Activated naive CD4-positive, alpha-beta T cell treated with anti-CD3 and anti-CD28 coated beads for 36 hours (primary cell): ENCODE measurements around the gene GSK3A. TPM values are rescaled to one million over a fixed set of nuclear protein-coding genes. Genes with fewer than 3 reads are reported as not detected.
"Not testable (repeated sequence)": the region's sequence is repeated elsewhere in the genome, so short reads cannot be mapped to it uniquely, and the experiment has no call there.

Source experiments
- CTCF ChIA-PET: fragments of 350-600 bp; sonication (Branson Sonifier 250); formaldehyde crosslinking; loops from one replicate; lab custom pipeline; 2021; ENCODE audit warnings: antibody characterized with exemption; lab: Charles Lee
- DNase-seq: peaks from one replicate; pipeline ENCODE4 v3.0.0-alpha.2; 2020
- H3K27ac Mint-ChIP-seq: one replicate; pipeline ENCODE4 v1.8.0; 2021; ENCODE audit warnings: mild to moderate bottlenecking, mixed read lengths
- H3K27me3 Mint-ChIP-seq: one replicate; pipeline ENCODE4 v1.8.0; 2021; ENCODE audit warnings: low read depth, mixed read lengths
- H3K36me3 Mint-ChIP-seq: one replicate; pipeline ENCODE4 v1.8.0; 2021; ENCODE audit warnings: low read depth, mixed read lengths
- H3K4me1 Mint-ChIP-seq: one replicate; pipeline ENCODE4 v1.8.0; 2021; ENCODE audit warnings: low read depth, mixed read lengths
- H3K4me3 Mint-ChIP-seq: one replicate; pipeline ENCODE4 v1.8.0; 2021; ENCODE audit warnings: mild to moderate bottlenecking, moderate library complexity, mixed read lengths
- H3K9me3 Mint-ChIP-seq: one replicate; pipeline ENCODE4 v1.8.0; 2021; ENCODE audit warnings: mixed read lengths
- intact Hi-C: fragments of 100-400 bp; cut with micrococcal nuclease; formaldehyde crosslinking; loops from one replicate; pipeline ENCODE4 v1.15.1; 2023
- total RNA-seq, 2 experiments: library from RNA; stranded (reverse); gene quantifications; one replicate each; pipeline ENCODE4 v1.2.3, GENCODE V29; 2021

Gene GSK3A
- total RNA-seq, 2 experiments from 2014 or later: 31.1 to 33.8 TPM

DNA sequence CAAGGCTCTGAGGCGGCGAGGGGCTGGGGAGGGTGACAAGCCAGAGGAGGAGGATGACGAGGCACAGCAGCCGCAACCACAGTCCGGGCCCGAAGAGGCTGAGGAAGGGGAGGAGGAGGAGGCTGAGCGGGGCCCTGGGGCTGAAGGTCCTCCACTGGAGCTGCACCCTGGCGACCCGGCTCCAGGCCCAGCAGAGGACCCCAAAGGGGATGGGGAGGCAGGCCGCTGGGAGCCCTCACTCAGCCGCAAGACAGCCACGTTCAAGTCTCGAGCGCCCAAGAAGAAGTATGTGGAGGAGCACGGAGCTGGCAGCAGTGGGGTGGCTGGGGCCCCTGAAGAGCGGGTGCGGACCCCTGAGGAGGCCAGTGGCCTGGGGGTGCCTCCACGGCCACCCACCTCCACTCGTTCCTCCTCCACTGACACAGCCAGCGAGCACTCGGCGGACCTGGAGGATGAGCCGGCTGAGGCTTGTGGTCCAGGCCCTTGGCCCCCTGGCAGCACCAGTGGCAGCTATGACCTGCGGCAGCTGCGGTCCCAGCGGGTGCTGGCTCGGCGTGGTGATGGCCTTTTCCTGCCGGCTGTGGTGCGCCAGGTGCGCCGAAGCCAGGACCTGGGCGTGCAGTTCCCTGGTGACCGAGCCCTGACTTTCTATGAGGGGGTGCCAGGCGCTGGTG lies 29.6 kb upstream of the GSK3A start:
- H3K27ac Mint-ChIP-seq: peak overlapping the region; percentile 99
- no peak overlapping the region for H3K4me3 Mint-ChIP-seq
- peaks cover 14% of the 10 kb centered on the region for H3K36me3 Mint-ChIP-seq
- CTCF ChIA-PET: interaction anchor here (1.1 to 2.6 kb wide), 2 partner anchors 7 to 21 kb away, joined by 3 to 27 read pairs; no protein-coding TSS in a partner anchor
- H3K9me3 Mint-ChIP-seq: no peaks in the 10 kb centered on the region
- intact Hi-C loops: no loop called here
- no peak for DNase-seq
- peaks cover 52% of the 10 kb centered on the region for H3K4me1 Mint-ChIP-seq
- H3K27me3 Mint-ChIP-seq: no peaks in the 10 kb centered on the region

DNA sequence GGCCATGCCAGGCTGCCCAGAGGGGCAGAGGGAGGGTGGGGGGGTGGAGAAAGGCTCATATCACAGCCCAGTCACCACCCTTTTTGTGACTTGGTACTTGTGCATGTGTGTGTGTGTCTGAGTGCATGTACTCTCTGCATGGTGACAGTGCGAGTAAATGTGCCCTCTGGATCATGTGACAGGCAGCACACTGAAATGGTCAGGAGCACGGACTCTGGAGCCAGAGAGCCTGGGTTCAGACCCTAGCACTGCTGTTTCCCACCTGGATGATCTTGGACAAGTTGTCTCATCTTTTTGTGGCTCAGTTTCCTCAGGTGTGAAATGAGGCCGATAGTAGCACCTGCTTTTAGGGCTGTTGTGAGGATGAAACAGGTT lies 28.6 kb upstream of the GSK3A start:
- Mint-ChIP-seq H3K4me1 (peaks cover 42% of the 10 kb centered on the region), H3K36me3 (peaks cover 13% of the 10 kb centered on the region), H3K27ac (peak overlapping the region; percentile 99), H3K27me3 (no peaks in the 10 kb centered on the region), H3K9me3 (no peaks in the 10 kb centered on the region), H3K4me3 (no peak overlapping the region)
- intact Hi-C loops: no loop called here
- CTCF ChIA-PET: interaction anchor here (1.1 to 2.6 kb wide), 4 partner anchors 8 to 162 kb away, joined by 3 to 27 read pairs (median 6); partner anchors contain the start of gene GSK3A
- no peak for DNase-seq

DNA sequence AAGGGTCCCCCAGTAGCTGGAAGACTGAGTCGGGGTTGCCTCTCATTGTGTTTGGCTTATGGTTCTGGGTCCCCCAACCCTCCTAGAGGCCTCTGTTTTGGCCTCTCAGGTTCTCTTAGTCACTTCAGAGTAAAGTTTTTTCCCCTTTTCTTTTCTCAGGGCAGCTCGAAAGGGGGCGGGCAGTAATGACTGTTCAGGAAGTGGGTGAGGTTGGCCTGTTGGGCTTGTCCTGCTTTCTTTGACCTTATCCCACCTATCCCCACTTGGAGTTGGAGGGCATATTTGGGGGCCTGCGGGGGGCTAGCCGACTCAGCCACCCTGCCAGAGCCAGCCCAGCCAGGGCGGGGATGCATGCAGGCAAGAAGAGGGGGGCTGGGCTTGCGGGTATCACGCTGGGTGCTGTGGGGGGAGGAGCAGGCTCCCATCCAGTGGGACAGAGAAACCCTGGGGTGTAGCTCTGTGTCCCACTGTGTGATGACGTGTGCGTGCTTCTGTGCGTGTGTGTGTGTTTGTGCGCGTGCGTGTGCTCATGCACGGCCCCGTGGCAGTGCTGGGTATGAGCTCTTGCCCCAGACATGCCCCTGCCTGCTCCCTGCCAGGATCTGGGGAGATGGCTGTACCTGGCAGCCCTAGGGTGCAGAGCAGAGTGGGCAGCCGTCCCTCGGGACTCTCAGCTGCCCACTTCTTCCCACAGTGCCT lies 28.1 kb upstream of the GSK3A start:
- peak overlapping the region; percentile 99 for H3K27ac Mint-ChIP-seq
- no peaks in the 10 kb centered on the region for H3K27me3 Mint-ChIP-seq

DNA sequence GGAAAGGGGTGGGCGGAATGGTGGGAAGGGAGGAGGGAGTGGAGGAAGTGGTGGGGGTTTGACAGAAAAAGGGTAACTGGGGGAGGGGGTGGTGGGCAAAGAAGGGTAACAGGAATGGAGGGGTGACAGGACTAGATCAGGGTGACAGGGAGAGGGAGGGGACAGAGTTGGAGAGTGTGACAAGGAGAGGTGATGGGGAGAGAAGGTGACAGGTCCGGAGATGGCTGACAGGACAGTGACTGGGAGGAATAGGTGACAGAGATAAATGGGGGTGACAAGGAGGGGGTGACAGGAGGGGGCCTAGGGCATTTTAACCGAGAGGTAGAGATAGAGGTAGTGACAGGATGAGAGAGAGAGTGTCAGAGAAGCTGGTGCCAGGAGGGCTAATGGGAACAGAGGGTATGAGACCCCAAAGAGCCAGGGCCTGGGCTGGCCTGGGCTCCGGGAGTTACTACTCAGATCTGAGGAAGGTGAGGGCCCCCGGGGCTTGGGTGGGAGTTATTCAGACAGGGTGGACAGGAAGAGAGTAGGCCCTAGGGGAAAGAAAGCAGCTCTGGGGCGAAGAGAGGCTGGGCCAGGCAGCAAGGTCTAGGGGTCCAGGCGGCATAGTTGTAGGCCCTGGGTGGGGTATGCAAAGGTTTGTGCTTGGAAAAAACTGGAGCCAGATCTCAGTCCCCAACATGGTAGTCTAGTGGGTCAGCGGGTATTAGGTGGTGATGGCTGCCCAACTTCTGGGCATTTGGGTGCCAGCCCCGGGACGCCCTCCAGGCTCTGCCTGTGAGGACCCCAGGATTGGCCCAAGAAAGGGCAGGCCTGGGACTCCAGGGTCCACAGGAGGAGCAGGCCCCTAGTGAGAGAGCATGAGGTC lies 27.3 kb upstream of the GSK3A start:
- Mint-ChIP-seq H3K4me3 (no peak overlapping the region), H3K27me3 (no peaks in the 10 kb centered on the region)
- intact Hi-C loops: no loop called here

More for the DNA sequence above, 28.1 kb upstream of the GSK3A start:
- intact Hi-C loops: no loop called here
- DNase-seq: peak; percentile 80
- CTCF ChIA-PET: interaction anchor here (1.1 to 2.6 kb wide), 4 partner anchors 9 to 162 kb away, joined by 3 to 27 read pairs (median 6); partner anchors contain the start of gene GSK3A
- peaks cover 12% of the 10 kb centered on the region for H3K36me3 Mint-ChIP-seq
- H3K4me1 Mint-ChIP-seq: peaks cover 38% of the 10 kb centered on the region
- H3K4me3 Mint-ChIP-seq: no peak overlapping the region
- H3K9me3 Mint-ChIP-seq: no peaks in the 10 kb centered on the region

DNA sequence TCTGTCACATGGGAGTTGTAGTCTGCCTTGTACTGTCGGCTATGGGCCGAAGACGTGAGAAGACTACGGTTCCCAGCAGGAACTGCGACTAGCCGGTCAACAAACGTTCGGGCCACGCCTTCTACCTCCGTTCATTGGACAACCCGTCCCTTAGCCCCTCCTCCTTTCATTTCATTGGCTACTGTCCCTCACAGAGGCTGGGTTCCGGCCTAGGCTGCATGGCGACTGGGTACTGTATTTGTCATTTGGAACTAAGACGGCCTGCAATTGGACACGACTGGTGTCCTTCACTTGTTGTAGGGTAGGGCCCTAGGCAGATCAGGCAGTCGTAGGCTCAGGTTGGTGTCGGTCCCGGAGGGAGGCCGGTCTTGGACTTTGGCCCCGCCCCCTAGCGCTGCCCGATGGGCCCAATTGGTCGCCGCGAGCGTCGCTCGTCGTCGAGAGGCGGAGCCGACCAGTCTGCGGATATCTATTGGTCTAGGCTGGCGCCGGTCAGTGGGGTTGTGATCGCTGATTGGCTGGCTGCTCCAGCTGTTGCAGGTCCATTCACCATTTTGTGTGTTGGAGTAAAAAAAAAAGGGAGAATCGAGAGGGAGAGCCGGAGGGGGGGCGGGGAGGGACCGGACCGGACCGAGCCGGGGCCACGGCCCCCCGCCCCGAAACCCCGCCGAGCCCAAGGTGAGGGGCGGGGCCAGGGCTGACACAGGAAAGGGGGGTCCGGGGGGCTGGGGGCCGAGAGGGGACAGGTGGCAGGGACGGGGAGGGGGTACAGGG lies 26.5 kb upstream of the GSK3A start, which contains the start of gene CIC:
CIC (plus strand) TSS at position 549 of the 774 bp plus-strand sequence. CDS start 2,532 bp downstream, outside the sequence.
- Mint-ChIP-seq H3K27ac (peak within 1 kb of the TSS; percentile 99), H3K4me3 (no peak within 1 kb of the TSS), H3K27me3 (no peaks in the 10 kb centered on the region), H3K4me1 (peaks cover 30% of the 10 kb centered on the region), H3K9me3 (no peaks in the 10 kb centered on the region), H3K36me3 (peaks cover 10% of the 10 kb centered on the region)
- peak; percentile 100 for DNase-seq
- CTCF ChIA-PET: interaction anchor here (2.6 kb wide), 1 partner anchor 10 kb away, joined by 27 read pairs; no protein-coding TSS in a partner anchor
- intact Hi-C loops: loop anchor here (1.0 kb wide), 10 partner anchors 14 to 410 kb away; partner anchors contain the start of genes DEDD2, ERF, MEGF8 and PAFAH1B3

More for the DNA sequence above, 27.3 kb upstream of the GSK3A start:
- CTCF ChIA-PET: interaction anchor here (1.4 to 2.6 kb wide), 3 partner anchors 10 to 161 kb away, joined by 4 to 27 read pairs (median 7); partner anchors contain the start of gene GSK3A
- H3K36me3 Mint-ChIP-seq: peaks cover 10% of the 10 kb centered on the region
- peaks cover 32% of the 10 kb centered on the region for H3K4me1 Mint-ChIP-seq
- H3K27ac Mint-ChIP-seq: peak overlapping the region; percentile 99
- no peaks in the 10 kb centered on the region for H3K9me3 Mint-ChIP-seq
- peak; percentile 40 for DNase-seq

DNA sequence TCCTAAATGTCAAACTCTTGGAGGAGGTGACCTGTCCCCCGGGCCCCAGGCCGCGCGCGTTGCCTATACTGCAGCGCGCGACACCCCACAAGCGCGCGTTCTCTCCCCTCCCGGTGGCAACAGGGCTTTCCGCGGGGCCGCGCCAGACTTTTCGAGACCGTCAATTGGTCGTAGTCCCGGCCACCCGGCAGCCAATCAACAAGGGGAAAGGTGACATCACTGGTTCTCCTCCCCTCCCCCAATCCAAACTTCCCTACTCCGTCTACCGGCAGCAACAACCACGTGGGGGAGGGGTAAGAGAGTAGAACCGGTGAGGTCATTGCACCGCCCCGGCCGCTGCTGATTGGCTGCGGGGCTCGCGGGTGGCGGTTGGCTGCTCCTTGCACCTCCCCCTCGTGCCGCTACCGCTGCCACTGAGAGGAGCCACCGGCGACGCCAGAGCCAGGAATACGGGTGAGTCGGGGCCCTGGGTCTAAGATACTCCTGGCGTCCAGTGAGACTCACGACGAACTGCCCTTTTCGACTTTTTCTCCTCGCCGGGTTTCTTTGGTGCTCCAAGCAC lies 25.8 kb upstream of the GSK3A start:
- Mint-ChIP-seq H3K27ac (no peak overlapping the region), H3K9me3 (no peaks in the 10 kb centered on the region), H3K4me3 (no peak overlapping the region), H3K4me1 (peaks cover 28% of the 10 kb centered on the region), H3K36me3 (peaks cover 7% of the 10 kb centered on the region), H3K27me3 (no peaks in the 10 kb centered on the region)
- DNase-seq: peak; percentile 100
- intact Hi-C loops: loop anchor here (1.0 kb wide), 10 partner anchors 13 to 409 kb away; partner anchors contain the start of genes DEDD2, ERF, MEGF8 and PAFAH1B3
- CTCF ChIA-PET: interaction anchor here (0.9 kb wide), 1 partner anchor 11 kb away, joined by 3 read pairs; no protein-coding TSS in a partner anchor

DNA sequence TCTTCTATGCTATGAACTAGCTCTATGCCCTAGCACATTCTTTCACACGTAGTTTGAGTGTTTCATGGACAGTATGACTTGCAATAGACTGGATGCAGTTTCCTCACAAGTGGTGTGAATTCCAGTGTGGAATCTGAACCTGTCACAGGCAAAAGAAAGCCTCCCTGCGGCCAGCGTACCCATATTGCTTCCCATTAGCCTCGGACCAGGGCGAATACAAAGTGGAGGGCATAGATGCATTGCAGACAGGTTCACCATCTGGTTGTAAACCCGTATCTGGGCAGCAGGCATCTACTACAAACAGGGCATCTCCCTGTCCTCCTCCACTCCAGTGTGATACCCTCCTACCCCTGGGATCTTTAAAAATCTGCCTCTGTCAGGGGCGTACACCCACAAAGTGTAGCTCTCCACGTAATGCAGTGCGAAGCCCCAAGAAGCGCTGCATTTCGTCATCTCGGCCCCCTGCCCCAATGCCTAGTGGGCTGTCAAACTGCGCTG lies 25.3 kb upstream of the GSK3A start:
- CTCF ChIA-PET: interaction anchor here (0.9 kb wide), 1 partner anchor 11 kb away, joined by 3 read pairs; no protein-coding TSS in a partner anchor
- H3K27me3 Mint-ChIP-seq: no peaks in the 10 kb centered on the region
- H3K36me3 Mint-ChIP-seq: peaks cover 7% of the 10 kb centered on the region
- H3K9me3 Mint-ChIP-seq: no peaks in the 10 kb centered on the region
- no peak for DNase-seq
- H3K4me3 Mint-ChIP-seq: no peak overlapping the region
- peaks cover 28% of the 10 kb centered on the region for H3K4me1 Mint-ChIP-seq
- intact Hi-C loops: loop anchor here (1.0 kb wide), 10 partner anchors 12 to 408 kb away; partner anchors contain the start of genes DEDD2, ERF, MEGF8 and PAFAH1B3
- H3K27ac Mint-ChIP-seq: no peak overlapping the region

DNA sequence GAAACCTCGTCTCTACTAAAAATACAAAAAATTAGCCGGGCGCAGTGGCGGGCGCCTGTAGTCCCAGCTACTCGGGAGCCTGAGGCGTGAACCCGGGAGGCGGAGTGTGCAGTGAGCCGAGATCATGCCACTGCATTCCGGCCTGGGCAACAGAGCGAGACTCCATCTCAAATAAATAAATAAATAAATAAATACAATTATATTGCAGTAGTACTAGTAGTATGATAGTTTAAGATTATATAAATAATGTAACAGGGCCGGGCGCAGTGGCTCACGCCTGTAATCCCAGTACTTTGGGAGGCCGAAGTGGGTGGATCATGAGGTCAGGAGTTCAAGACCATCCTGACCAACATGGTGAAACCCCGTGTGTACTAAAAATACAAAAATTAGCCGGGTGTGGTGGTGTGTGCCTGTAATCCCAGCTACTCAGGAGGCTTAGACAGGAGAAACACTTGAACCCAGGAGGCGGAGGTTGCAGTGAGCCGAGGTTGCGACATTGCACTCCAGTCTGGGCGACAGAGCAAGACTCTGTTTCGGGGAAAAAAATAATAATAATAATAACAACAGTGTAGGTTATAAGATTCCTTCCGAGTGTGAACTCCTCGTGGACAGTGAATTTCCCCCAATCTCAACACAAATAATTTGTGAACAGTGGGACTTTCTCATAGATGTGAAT lies 24.7 kb upstream of the GSK3A start:
- H3K27ac Mint-ChIP-seq, H3K9me3 Mint-ChIP-seq, H3K4me3 Mint-ChIP-seq, DNase-seq, H3K27me3 Mint-ChIP-seq, intact Hi-C loops, H3K36me3 Mint-ChIP-seq: not testable (repeated sequence)
- H3K4me1 Mint-ChIP-seq: peaks cover 28% of the 10 kb centered on the region
- CTCF ChIA-PET: interaction anchor here (0.9 kb wide), 1 partner anchor 12 kb away, joined by 3 read pairs; no protein-coding TSS in a partner anchor

DNA sequence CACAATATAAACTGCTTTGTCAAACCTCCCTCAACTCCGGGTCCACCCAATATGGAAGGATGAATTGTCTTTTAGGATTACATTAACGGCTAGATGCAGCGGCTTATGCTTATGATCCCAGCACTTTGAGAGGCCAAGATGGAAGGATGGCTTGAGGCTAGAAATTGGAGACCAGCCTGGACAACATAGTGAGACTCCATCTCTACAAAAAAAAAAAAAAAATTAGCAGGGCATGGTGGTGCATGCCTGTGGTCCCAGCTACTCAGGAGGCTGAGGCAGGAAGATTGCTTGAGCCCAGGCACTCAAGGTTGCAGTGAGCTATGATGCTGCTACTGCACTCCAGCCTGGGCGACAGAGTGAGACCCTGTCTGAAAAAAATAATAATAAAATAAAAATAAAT lies 23.7 kb upstream of the GSK3A start:
- H3K4me3 Mint-ChIP-seq, H3K9me3 Mint-ChIP-seq, CTCF ChIA-PET, H3K36me3 Mint-ChIP-seq, DNase-seq, H3K27ac Mint-ChIP-seq, intact Hi-C loops, H3K27me3 Mint-ChIP-seq: not testable (repeated sequence)
- H3K4me1 Mint-ChIP-seq: peaks cover 22% of the 10 kb centered on the region

DNA sequence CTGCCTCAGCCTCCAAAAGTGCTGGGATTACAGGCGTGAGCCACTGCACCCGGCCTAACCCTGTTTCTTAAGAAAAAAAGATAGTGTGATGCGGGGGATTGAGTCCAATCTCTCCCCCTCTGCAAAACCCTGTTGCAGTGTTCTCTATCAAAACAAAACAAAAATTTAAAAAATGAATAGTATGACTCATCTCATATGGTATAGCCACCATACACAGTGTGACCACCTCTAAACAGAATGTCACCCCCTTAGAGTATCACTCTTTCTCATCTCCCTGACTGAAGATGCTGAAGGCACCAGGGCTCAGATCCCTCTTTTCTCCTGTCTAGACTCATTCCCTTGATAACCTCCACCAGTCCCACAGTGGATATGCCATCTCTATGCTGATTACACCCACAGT lies 19.4 kb upstream of the GSK3A start:
- Mint-ChIP-seq H3K4me1 (no peaks in the 10 kb centered on the region), H3K27ac (no peak overlapping the region), H3K4me3 (no peak overlapping the region), H3K36me3 (no peaks in the 10 kb centered on the region), H3K27me3 (no peaks in the 10 kb centered on the region), H3K9me3 (no peaks in the 10 kb centered on the region)
- CTCF ChIA-PET: no interaction called here
- DNase-seq: no peak
- intact Hi-C loops: no loop called here
